Hematopoietic multipotent progenitor cell (in vitro differentiated cells): ENCODE results near the gene THRSP. TPM values are rescaled to one million over a fixed set of nuclear protein-coding genes. Genes with fewer than 3 reads are reported as not detected.
"Not testable (repeated sequence)": the region's sequence is repeated elsewhere in the genome, so short reads cannot be mapped to it uniquely, and the experiment has no call there.

Experiments used
- DNase-seq, 3 donors: peaks; one replicate each; pipeline ENCODE4 v3.0.0-alpha.2; 2011 to 2015; ENCODE audit warnings: low read depth in 2 of 3, low spot score in 2 of 3
- total RNA-seq: library from RNA; depleted of rRNA; stranded (reverse); fragments of >200 nt; gene quantifications from one replicate; pipeline ENCODE4 v1.2.3, GENCODE V29; 2012

THRSP gene
- total RNA-seq, 1 donor, result under 0.01 TPM

DNA sequence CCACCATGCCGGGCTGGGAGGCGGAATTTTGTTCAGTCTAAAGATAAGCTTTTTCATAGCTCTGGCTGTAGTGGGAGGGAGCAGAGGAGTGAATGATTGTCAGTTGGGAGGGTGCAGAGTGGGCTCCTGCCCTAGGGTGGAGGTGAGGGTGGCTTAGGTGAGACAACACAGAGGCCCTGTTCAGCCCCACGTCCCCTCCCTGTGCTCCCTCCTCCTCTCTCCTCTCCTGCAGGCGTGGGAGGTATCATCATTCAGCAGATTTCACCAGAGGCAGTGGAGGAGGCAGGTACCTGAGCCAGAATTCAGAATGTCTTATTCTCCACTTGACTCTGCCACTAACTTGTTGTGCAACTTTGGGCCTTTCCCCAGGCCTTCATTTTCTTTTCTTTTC lies 1.7 kb upstream of the THRSP start:
- no peak for DNase-seq

DNA sequence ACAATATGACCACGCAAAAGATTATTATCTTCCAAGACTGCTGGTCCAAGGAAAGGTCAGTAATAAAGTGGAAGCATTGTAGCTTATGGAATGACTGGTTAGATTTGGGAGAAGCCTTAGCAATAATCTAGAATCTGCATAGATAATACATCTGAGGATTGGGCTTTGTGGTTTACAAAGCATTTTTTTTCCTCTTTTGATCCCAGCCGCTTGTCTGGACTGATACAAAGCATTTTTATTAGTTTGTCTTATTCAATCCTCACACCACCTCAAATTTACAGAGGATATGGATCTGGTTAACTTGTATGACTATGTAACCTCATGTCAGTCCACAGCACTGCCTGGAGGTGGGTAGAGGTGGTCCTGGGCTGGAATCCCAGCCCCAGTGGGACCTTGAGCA lies 990 bp upstream of the THRSP start:
- no peak for DNase-seq

DNA sequence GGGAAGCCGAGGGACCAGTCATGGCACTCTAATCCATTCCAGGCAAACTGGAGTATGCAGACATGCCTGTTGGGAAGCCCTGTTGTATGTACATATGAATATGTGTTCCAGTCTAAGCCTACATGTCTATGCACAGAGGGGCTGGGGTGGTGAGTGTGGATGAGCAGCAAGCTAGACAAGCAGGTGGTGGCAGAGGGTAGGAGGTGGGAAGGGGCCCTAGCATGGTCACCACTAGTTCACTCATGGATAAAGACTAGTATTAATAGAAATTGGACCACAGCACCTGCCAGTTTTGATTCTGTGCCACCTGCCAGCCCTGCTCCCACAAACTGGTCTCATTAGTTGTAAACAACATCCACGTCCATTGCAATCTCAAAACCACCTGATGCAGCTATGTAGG lies 1.5 kb downstream of the THRSP start:
- no peak for DNase-seq

DNA sequence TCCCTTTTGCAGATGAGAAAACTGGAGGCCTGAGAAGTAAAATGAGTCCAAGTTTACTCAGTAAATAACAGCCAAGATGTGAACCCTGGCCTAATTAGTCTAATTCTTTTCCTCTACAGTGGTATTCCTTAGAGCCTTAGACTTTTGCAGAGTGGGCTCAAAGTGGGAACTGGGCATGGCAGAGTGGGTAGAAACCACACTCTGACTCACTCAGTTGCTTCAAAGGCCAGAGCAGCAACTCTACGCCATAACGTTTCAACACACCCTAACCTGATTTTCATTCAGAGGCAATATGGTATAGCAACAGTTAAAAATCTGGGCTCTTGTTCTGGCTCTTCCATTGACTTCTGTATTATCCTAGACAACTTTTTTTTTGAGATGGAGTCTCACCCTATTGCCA lies 2.8 kb downstream of the THRSP start:
- no peak for DNase-seq

DNA sequence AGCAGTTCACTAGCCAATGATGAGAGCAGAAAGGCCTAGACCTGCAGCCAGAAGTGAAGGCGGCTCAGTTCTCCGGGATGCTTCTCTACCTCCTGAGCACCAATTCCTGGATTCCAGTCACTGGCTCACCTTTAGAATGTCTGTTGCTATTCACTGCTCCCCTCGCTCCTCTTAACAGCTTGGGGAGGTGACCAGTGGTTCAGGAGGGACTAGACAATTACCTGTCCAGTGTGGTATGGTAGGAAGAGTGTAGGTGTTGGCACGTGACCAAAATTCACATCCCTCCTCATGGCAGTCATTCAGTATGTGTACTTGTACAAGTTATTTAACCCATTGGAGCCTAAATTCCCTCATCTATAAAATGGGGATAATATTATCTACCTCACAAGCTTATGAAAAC lies 4.0 kb downstream of the THRSP start:
- no peak for DNase-seq

DNA sequence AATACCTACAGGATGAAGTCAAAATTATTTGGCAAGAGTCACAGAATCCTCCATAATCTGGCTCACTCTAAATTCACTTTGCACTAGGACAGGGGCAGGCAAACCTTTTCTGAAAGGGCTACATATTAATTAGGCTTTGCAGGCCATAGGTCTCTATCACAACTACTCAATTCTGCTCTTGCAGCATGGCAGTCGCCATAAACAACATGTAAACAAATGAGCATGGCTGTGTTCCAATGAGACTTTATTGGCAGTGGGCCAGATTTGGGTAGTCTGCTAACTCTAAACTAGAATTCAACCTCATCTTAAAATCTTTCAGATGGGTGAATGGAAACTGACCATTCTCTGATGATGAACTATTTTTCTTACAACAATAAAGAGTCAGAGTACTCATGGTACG lies 5.8 kb downstream of the THRSP start:
- DNase-seq, result no peak

DNA sequence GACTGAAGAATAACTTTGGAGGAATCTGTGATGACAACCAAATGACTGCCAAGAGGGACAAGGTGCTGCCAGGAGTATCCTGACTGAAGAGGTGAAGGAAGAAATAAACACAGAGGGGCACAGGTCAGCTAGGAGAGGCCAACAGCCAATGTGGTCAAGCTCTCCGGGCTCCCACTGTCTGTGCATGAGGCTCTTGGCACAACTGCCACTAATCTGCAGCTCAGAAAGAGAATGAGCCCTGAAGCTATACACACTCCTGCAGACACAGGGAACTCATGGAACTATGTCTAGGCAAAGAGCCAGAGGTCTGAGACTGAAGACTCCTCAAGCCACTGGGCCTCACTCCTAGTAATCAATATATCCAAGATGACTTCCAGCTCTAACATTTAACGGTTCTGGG lies 7.0 kb downstream of the THRSP start:
- no peak for DNase-seq

DNA sequence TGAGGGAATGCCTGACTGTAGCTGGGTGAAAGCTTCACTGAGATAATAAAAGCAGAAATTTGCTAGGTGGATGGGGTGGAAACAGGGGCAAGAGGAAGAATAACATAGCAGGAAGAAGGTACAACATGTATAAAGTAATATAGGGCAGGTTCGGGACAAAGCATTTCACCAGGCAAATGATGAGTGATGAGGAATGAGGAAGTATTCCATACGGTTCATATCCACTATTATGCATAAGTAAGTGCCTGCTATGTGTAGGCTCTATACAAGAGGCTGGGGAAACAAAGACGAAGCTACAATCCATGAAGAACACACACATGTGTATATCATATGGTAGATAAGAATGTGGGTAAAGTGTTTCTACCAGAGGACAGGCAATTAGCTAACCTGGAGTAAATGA lies 8.1 kb downstream of the THRSP start:
- DNase-seq, result no peak

DNA sequence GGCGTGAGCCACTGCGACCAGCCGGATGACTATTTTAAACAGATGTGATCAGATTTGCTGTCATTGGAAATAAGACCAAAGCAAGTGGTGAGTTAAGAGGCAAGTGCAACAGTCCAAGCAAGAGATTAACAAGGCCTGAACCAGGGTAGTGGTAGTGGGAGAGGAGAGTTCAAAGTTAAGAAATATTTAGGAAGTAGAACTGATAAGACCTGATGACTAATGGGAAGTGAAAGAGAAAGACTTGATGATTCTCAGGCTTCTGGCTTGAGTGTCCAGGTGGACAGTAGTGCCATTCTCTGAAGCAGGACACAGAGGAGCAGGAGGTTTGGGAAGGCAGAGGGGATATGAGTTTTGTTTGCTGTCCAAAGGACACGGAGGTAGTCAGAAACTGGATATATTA lies 8.8 kb downstream of the THRSP start:
- DNase-seq, result no peak

DNA sequence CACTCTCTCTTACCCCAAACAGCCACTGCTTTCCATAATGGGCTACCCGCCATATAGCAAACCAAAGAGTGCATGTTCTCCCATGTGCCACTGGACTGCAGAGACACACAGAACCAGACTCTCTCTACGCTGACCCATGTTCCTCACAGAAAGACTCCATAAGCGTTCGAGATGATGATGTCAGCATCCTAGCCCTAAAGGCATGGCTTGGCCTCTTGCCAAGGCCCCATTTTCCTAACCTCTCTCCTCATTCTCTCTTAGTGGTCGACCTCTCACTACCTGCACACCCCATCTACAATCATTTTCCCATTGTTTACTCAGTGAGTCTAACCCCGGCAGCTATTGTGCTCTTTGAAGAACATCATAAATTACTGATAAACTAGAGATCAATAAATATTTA lies 11.1 kb downstream of the THRSP start:
- DNase-seq, result no peak

DNA sequence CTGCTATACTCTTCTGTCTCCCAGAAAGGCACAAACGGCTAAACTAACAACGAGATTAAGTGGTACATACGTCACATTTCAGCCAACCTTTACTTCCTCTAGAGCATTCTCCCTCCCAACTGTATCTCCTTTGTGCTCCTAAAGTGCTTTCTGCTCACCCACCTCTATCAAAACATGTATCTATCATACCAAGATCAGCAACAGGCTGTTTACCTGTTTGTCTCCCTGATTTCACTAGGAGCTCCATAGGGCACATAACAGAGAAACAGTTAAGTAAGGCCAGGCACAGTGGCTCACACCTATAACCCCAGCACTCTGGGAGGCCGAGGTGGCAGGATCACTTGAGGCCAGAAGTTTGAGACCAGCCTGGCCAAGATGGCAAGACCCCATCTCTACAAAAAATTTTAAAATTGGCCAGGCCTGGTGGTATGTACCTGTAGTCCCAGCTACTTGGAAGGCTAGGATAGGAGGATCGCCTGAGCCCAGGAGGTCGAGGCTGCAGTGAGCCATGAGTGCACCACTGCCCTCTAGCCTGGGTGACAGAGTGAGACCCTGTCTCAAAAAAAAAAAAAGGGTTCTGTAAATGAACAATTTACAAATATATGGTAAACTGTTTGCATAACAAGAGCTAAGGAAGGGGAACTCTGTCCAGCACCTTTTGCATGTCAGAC lies 13.2 kb downstream of the THRSP start:
- no peak for DNase-seq

DNA sequence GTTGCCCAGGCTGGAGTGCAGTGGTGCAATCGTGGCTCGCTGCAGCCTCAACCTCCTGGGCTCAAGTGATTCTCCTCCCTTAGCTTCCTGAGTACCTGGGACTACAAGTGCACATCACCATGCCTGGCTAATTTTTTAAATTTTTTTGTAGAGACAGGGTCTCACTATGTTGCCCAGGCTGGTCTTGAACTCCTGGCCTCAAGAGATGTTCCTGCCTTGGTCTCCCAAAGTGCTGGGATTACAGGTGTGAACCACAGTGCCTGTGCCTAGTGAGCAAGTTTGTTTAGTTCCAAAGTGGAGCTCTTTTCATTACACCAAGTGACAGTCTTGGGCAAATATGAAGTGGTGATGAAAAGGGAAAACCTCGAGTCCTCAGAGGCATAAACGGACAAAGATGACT lies 13.9 kb downstream of the THRSP start:
- DNase-seq, result not testable (repeated sequence)

DNA sequence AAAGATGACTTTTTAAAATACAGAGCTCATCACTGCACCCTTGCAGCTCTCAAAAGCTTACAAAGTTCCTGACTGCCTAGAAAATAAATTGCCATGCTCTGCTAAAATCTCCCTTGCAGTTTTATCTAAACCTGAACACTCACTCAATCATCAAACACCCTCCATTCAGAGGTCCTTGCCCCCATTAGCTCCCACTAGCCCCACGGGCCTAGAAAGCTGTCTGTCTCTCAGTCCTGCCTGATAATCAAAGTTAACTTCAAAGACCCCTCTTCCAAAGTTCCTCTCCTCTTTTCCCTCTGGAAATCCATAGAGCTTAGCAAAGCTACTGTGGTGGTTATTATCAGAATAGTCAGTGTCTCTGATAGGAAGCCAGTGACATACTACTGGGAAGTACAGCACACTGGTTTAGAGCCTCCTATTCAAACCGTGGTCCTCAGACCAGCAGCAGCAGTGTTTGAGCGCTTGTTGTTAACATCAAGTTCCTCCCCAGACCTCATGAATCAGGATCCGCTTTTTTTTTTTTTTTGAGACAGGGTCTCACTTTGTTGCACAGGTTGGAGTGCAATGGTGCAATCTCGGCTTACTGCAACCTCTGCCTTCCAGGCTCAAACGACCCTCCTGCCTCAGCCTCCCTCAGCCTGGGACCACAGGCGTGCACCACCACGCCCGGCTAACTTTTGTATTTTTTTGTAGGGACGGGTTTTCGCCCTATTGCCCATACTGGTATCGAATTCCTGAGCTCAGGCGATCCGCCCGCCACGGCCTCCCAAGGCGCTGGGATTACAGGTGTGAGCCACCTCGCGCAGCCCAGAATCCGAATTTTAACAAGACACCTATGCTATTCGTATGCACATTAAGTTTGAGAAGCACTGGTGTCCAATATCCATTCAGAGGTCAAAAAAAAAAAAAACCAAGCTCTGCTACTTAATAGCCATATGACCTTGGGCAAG lies 14.8 kb downstream of the THRSP start:
- peak in 1 of 3 donors; percentile 16 for DNase-seq

DNA sequence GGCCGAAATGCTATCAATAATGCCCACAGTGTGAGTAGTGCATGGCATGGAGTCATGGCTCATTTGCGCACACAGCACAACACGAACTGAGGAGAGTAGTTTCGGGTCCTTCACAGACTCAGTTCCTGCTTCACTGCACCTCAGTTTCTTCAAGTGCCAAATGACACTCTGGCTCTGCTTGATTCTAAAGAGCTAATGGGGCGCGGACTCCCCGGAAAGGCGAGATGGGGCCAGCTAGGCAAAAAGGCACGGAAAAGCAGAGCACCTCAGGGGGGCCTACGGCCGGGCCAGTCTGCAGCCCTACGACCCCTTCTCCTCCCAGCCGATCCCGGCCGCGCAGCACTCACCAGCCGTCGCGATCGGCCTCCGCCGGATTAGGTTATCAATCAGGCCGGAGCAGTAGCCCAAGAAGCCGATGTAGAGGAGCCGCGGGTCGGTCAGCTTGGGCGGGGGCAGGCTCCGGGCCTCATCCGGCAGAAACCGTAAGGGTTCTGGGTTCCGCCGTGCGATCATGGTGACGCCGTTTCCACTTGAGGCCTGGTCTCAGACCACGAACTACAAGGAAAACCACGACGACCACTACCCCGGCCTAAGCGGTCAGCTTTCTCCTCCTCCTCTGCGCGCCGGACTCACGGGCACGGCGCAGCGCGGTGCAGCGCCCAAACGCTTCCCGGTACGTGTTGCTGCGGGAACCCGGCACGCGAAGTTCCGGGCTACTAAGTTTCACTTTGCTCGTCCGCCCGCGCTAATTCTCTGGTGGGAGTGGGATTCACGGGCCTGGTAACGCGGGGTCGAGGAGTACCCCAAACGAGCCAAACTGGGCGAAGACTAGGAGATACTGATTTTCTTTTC lies 15.8 kb downstream of the THRSP start, which contains the start of gene NDUFC2:
Gene NDUFC2, minus strand, starts transcription at position 631 of the 852 bp plus-strand sequence. Its CDS starts 118 bp downstream, at position 513.
- peak; percentile 45 to 71 (median 65) for DNase-seq

DNA sequence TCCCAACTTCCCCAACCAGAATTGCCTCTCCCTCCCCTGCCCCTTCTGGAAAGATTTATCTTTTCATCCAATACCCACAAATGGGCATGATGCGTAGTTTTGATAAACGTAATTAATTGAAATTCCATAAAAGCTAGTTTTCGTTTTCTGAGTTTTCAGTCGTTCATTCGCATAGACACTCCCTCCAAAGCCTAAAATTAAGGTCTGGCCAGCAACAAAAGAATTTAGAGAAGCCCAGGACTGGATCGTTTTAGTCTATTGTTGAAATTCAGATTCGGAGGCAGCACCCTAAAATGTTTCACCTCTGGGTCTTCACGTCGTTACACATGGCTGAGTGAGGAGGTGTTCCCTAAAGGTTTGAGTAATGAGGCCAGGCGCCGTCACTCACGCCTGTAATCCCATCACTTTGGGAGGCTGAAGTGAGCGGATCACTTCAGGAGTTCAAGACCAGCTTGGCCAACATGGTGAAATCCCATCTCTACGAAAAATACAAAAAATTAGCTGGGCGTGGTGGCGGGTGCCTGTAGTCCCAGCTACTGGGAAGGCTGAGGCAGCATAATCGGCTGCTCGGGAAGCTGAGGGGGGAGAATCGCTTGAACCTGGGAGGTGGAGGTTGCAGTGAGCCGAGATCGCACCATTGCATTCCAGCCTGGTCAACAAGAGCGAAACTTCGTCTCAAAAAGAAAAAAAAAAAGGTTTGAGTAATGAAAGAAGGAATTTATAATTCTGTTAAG lies 16.6 kb downstream of the THRSP start:
- DNase-seq, result peak in 1 of 3 donors; percentile 10

DNA sequence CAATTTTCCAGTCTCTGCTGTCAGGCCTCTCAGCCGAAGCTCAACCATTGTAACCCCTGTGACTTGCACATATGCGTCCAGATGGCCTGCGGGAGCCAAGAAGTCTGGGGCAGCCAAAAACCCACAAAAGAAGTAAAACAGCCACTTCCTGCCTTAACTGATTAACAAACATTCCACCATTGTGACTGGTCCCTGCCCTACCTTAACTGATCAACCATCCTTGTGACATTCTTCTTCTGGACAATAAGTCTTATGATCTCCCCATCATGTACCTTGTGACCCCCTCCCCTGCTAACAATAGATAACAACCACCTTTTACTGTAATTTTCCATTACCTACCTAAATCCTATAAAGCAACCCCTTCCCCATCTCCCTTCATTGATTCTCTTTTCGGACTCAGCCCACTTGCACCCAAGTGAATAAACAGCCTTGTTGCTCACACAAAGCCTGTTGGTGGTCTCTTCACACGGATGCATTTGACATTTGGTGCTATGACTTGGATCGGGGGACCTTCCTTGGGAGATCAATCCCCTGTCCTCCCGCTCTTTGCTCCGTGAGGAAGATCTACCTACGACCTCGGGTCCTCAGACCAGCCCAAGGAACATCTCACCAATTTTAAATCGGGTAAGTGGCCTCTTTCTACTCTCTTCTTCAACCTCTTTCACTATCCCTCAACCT lies 17.3 kb downstream of the THRSP start:
- DNase-seq, result peak in 2 of 3 donors; percentile 55 to 86

DNA sequence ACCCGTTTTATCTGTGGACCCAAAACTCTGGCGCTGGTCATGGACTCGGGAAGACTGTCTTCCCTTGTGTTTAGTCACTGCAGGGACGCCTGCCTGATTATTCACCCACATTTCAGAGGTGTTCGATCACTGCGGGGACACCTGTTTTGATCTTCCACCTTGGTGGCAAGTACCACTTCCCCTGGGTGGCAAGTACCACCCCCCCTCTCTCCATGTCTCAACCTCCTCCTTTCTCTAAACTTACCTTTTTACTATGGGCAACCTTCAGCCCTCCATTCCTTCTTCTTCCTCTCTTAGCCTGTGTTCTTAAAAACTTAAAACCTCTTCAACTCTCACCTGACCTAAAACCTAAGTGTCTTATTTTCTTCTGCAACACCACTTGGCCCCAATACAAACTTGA lies 17.9 kb downstream of the THRSP start:
- DNase-seq, result no peak

DNA sequence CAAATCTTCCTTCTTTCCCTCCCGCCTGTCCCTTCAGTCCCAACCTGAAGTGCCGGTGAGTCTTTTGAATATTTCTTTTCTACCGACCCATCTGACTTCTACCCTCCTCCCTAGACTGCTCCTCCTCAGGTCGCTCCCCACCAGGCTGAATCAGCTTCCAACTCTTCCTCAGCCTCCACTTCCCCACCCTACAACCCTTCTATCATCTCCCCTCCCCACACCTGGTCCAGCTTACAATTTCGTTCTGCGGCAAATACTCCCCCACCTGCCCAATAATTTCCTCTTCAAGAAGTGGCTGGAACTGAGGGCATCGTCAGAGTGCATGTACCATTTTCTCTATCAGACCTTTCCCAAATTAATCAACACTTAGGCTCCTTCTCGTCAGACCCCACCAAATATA lies 18.5 kb downstream of the THRSP start:
- DNase-seq, result no peak

DNA sequence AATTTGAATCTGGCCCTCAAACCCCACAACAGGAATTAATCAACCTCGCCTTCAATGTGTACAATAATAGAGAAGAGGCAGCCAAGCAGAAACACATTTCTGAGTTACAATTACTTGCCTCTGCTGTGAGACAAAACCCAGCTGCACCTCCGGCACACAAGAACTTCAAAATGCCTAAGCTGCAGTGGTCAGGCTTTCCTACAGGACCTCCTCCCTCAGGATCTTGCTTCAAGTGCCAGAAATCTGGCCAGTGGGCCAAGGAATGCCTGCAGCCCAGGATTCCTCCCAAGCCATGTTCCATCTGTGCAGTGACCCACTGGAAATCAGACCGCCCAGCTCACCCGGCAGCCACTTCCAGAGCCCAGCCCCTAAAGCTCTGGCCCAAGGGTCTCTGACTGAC lies 19.4 kb downstream of the THRSP start:
- DNase-seq, result no peak

DNA sequence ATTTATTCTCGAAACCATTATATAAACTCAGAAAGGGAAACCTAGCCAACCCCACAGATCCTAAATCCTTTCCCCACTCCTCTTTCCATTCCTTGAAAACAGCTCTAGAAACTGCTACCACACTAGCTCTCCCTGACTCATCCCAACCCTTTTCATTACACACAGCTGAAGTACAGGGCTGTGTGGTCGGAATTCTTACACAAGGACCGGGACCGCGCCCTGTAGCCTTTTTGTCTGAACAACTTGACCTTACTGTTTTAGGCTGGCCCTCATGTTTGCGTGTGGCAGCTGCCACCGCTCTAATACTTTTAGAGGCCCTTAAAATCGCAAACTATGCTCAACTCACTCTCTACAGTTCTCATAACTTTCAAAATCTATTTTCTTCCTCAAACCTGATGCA lies 20.8 kb downstream of the THRSP start:
- not testable (repeated sequence) for DNase-seq
